HG02885 (cell line): Measurements from ENCODE around the gene CTSW.
A peak's percentile ranks its signal among the peaks of the same experiment; 100 is the strongest.
"Not testable (repeated sequence)": the region's sequence is repeated elsewhere in the genome, so short reads cannot be mapped to it uniquely, and the experiment has no call there.

Experiments used
- ATAC-seq: cut with Tn5 transposase; IDR thresholded peaks from one replicate; pipeline ENCODE4 v1.9.1; 2021; ENCODE audit warnings: mild to moderate bottlenecking; ENCODE audit not compliant: unreplicated experiment, poor library complexity

Gene CTSW, protein sequence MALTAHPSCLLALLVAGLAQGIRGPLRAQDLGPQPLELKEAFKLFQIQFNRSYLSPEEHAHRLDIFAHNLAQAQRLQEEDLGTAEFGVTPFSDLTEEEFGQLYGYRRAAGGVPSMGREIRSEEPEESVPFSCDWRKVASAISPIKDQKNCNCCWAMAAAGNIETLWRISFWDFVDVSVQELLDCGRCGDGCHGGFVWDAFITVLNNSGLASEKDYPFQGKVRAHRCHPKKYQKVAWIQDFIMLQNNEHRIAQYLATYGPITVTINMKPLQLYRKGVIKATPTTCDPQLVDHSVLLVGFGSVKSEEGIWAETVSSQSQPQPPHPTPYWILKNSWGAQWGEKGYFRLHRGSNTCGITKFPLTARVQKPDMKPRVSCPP

DNA sequence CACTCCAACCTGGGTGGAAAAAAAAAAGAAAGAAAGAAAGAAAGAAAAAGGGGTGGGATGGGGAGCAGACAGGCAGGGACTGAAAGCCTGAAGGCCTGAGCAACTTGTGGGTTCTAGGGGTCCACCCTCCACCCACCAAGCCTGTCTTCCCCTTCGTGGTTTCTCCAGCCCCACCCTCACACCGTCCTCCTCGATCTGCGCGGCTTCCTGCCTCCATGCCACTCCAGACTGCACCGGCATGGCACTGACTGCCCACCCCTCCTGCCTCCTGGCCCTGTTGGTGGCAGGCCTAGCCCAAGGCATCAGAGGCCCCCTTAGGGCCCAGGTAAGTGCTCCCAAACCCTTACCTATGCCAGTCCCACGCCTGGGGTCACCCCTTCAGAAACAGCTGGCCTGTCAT, at the start of gene CTSW:
TSS of gene CTSW (plus strand) at position 221 of the 400 bp plus-strand sequence. CDS start at position 239, 18 bp downstream.
- ATAC-seq: no peak

DNA sequence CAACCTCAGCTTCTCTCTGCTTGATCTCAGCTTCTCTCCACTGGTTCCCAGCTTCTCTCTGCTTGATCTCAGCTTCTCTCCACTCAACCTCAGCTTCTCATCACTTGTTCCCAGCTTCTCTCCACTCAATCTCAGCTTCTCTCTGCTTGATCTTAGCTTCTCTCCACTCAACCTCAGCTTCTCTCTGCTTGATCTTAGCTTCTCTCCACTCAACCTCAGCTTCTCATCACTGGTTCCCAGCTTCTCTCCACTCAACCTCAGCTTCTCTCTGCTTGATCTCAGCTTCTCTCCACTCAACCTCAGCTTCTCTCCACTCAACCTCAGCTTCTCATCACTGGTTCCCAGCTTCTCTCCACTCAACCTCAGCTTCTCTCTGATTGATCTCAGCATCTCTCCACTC, 47.4 kb upstream of the CTSW start:
- not testable (repeated sequence) for ATAC-seq

DNA sequence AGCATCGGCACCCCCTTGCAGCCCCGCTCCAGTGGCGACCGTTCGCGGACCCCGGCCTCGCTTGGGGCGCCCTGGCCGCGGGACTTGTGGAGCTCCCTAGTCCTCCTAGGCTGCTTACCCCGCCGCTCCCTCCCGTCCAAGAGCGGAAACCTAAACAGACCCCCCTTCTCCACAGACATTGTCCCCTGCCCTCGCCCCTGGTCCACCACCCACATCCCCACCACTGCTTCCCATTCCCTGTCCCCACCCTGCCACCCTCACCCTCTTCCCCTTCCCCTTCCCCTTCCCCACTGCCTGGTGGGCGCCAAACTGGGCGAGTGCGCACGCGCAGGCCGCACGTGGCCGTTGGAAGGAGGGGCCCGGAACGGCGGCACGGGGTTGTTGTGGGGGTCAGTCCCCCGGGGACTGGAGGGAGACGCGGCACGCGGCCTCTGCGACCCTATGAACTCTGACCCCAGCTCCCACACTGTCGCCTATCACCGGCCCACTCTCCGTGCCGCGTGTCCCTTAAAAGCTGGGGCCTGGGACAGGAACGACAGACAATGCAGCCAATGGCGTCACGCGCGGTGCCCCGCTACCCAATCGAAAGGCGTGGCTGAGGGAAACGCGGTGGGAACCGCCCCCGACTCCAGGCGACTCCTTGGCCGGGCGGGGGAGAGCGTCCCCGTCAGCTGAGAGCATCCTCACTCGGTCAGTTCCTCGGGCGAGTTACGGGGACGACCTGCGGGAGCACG, 46.2 kb upstream of the CTSW start, which contains the start of gene SNX32:
TSS of gene SNX32 (plus strand) at position 667 of the 734 bp plus-strand sequence. CDS start 103 bp downstream, outside the sequence.
- peak; percentile 95 for ATAC-seq

DNA sequence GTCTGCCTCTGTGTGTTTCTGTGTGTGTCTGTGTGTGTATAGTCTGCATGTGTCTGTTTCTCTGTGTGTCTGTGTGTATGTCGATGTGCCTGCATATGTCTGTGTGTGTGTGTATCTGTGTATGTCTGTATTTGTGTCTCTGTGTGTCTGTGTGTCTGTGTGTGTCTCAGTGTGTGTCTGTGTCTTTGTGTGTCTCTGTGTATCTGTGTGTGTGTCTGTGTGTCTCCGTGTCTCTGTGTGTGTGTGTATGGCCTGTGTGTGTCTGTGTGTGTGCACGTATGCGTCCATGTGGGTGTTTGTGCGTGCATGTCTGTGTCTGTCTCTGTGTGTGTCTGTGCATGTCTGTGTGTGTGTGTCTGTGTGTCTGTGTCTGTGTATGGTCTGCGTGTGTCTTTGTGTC, 45.4 kb upstream of the CTSW start:
- ATAC-seq: peak; percentile 5

DNA sequence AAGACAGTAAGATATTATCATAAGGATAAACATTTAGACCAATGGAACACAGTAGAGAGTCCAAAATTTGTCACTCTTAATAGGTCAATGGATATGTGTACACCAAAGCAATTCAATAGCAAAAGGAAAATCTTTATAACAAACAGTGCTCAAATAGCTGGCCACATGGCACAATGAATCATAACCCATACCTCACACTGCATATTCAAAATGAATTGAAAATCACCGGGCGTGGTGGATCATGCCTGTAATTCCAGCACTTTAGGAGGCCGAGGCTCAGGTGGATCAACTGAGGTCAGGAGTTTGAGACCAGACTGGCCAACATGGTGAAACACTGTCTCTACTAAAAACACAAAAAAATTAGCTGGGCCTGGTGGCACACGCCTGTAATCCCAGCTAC, 37.5 kb upstream of the CTSW start:
- ATAC-seq: no peak

DNA sequence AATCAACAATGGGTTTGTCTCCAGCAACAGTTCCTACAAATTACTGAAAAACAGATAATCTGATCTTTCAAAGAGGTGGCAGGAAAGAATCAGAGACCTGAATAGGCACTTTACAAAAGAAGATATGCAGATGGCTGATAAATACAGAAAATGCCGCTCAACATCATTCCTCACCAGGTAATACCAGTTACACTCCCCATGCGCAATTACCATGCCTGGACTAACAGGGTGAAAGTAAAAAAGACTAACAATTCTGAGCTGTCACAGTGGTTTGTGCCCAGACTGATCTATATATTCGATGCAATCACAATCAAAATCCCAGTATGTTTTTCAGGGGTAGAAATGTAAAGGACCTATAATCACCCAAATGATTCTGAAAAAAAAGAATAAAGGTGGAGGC, 35.8 kb upstream of the CTSW start:
- no peak for ATAC-seq

DNA sequence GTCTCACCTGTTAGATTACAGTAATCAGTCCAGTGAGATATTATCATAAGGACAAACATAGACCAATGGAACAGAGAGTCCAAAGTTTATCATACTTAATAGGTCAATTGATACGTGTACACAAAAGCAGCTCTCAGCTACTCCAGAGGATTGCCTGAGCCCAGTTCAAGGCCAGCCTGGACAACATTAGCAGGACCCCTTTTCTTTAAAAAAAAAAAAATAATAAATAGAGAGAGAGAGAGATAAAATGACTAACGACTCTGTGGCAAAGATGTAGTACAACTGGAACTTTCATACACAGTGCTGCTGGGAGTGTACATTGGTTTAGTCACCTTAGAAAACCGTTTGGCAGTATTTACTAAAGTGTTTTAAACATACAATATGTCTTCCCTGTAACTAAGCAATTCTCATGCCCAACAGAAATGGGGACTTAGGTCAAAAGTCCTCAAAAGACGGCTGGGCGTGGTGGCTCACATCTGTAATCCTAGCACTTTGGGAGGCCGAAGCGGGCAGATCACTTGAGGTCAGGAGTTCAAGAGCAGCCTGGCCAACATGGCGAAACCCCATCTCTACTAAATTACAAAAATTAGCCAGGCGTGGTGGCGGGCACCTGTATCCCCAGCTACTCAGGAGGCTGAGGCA, 35.3 kb upstream of the CTSW start:
- no peak for ATAC-seq

DNA sequence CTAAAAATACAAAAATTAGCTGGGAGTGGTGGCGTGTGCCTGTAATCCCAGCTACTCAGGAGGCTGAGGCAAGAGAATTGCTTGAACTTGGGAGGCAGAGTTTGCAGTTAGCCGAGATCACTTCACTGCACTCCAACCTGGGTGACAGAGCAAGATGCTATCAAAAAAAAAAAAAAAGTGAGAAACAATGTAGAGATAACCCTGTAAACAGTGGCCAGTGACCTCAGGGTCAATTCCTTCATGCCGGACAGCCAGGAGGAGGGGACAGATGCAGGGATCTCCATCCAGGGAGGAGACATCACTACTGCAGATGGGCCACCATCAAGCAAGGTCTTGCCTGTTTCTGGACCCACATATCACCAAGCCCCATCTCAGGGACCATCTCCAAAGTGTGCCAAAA, 31.9 kb upstream of the CTSW start:
- no peak for ATAC-seq

DNA sequence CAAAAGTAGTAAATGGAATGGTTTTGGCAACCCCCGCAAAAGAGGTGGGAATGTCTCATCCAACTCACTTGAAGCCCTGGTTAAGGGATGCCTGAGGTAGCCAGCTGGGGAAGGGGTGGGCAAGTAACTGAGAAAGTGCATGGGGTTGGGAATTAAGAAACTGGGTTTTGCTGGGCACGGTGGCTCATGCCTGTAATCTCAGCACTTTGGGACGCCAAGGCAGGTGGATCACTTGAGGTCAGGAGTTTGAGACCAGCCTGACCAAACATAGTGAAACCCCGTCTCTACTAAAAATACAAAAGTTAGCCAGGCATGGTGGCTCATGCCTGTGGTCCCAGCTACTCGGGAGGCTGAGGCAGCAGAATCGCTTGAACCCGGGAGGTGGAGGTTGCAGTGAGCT, 30.9 kb upstream of the CTSW start:
- ATAC-seq: not testable (repeated sequence)

DNA sequence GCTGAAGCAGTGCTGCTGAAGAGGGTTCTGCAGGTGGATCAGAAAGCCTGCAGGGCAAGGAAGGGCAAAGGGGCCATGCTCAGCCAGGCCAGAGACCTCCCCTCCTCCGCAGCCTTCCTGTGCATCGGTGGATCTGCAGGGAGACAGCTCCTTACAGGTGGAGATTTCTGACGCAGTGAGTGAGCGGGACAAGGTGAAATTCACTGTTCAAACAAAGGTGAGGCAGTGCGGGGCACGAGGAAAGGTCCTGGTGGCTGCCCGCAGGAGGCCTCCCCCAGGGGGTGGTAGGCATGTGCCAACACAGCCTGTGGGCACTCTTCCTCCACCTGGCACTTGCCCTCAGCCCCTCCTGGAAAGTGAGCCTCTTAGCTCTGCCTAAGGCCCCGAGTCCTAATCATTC, 30.3 kb upstream of the CTSW start:
- no peak for ATAC-seq

DNA sequence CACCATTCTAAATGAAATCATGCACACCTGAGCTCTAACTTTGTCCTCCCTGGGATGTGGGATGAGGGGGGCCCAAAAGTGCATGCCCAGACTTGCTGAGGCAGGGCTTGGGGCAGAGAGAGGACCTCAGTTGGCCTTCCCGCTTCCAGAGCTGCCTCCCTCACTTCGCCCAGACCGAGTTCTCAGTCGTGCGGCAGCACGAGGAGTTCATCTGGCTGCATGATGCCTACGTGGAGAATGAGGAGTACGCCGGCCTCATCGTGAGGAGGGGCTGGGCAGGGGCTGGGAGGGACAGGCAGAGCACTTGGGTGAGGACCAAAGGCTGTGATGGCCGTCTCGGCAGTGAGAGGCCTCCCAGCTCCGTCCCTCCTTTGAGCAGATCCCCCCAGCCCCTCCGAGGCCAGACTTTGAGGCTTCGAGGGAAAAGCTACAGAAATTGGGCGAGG, 29.8 kb upstream of the CTSW start:
- no peak for ATAC-seq

DNA sequence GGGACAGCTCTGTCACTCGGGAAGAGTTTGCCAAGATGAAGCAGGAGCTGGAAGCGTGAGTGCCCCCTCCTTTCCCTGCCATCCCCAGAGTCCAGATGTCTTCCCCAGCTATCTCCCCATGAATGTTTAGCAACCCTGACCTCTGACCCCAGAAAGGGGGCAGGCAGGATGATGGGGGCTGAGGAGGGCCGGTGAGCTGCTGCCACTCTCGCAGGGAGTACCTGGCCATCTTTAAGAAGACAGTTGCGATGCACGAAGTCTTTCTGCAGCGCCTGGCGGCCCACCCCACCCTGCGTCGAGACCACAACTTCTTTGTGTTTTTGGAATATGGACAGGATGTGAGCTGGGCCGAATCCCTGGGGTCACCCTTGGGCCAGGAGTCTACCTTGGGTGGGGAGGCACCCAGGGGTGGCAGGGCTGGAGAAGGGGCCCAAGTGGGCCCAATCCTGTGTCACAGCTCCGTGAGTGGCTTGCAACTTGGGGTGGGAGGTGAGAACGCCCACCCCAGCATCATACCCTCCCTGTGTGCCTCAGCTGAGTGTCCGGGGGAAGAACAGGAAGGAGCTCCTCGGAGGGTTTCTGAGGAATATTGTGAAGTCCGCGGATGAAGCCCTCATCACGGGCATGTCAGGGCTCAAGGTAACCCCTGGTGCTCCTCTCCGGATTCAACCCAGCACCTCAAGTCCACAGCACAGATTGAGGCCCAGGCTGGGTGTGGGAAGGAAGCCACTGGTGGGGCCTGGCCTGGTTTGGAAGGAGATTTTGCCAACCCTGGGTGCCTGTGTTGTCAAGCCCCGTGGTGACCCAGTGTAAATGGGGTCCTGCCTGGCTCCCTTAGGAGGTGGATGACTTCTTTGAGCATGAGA, 29.2 kb upstream of the CTSW start:
- no peak for ATAC-seq

DNA sequence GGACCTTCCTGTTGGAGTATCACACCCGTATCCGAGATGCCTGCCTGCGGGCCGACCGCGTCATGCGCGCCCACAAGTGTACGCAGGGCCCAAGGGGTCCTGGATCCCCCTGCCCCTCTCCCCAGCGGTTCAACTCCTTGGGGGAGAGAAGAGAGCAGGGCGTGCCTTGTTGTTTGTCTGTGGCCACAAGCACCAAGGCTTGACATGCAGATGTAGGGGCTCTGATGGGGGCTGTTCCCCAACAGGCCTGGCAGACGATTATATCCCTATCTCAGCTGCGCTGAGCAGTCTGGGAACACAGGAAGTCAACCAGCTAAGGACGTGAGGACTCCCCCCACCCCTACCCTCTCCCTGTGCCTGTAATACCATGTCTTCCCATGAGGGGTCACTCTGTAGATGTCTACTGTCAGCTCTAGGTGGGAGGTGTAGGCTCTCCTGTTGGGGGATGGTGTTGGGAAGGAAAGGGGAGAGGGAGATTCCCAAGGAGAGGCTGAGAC, 28.5 kb upstream of the CTSW start:
- no peak for ATAC-seq

DNA sequence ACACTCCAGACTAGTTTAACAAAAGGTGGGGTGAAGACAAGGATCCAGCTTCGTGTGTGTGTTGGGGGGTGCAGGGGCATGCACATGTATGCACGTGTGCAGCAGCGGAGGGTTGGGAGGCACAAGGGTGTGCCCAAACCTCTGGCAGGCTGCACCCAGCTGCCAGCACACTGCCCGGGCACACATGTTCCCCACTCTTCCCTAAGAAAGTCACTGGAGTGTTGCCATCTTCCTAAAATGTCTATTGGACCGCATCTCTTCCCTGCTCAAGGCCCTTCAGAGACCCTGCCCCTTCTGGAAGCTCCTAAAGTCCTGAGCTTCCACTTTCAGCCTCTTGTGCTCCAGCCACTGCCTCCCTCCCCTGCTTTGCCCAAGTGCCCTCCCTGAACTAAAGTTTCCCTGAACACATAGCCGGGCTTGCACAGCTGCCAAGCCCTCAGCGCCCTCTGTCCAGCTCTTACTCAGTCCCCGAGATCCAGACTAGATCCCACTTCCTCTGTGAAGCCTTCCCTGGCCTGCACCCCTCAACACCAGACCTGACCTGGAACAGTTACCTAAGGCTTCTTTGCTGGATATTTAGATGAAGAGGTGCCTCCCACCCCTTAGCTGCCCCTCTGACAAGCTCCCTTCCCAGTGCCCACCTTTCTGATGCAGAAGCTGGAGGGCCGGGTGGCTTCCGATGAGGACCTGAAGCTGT, 27.7 kb upstream of the CTSW start:
- no peak for ATAC-seq

DNA sequence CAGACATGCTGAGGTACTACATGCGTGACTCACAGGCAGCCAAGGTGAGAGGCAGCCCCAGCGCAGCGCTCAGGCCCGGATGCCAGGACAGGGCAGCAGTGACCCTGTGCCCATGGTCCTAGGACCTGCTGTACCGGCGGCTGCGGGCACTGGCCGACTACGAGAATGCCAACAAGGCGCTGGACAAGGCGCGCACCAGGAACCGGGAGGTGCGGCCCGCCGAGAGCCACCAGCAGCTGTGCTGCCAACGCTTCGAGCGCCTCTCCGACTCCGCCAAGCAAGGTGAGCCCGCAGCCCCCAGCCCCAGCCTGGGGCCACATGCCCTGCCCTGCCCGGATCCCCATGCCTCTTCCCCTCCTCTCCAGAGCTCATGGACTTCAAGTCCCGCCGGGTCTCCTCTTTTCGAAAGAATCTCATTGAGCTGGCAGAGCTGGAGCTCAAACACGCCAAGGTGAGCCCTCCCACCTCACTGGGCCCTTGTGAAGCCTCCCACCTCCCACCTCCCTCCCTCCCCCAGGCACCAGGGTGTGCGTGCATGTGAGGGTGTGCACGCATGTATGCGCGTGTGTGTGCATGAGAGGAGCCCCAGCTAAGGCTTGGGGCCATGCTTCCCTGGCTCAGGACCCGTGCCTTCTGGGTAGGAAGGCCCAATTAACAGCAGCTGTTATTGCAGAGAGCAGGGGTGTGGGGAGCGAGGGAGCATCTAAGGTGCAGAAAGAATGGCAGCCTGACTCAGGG, 27.0 kb upstream of the CTSW start:
- no peak for ATAC-seq

DNA sequence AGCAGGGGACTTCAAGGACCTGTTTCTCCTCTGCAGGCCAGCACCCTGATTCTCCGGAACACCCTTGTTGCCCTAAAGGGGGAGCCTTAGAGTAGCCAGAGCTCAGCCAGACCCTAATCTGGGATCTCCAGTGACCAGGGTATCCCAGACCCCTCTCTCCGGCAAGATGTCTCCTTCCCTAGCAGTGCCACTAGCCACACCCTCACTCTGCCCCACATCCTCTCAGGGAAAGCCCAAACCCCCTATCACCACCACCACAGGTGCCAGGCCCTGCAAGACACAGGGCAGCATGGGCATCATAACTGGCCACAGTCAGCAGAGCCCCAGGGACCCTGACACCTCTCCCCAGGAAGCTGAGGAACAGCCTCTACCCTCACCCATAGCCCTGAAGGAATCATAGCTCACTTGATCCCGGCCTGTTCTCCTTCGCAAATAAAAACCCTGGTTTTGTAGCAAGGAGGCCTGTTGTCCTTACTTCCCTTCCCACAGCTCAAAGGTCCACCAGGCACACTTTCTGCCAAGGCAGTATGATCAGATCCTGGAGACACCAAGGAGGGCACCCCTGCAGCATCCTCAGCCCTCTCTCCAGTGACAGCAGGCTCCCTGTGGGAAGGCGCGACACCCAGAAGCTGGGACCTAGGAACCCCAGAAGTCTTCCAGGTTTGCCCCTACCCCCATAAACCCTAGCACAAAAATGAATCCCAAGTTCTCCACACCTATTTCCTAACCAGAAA, 26.2 kb upstream of the CTSW start:
- ATAC-seq: no peak

DNA sequence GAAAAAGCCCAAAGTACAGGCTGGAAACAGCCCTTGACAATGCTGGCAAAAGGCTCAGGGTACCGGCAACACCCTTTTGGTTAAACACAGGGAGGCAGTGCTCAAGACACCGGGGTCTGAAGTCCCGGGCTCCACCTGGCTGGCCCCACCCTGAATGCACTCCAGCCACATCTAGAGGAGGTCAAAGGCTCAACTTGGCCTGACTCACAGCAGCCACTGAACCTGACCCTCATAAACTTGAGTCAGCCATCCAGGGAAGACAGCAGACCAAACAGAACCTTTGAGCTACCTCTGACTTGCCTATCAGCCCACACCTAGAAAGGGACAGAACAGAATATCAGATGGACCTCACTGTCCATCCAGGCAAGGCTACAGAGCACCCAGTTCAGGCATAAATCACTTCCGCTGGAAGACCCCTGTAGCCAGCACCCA, 25.5 kb upstream of the CTSW start:
- ATAC-seq: no peak
